Stomach (tissue), 9 donors: Measurements from ENCODE around the gene AP5Z1. TPM values are rescaled to one million over a fixed set of nuclear protein-coding genes. Genes with fewer than 3 reads are reported as not detected.

Experiments used
- DNase-seq, 2 donors: peaks; one replicate each; pipeline versions ENCODE4 v3.0.0 to v3.0.0-alpha.2; 2013 to 2019
- H3K27ac ChIP-seq, 5 donors: fragments of 200-600 bp in 4 of 5; sonication (generic) in 4 of 5; one replicate each; pipeline ENCODE4 v1.5.1; 2013 to 2019; ENCODE audit warnings: mild to moderate bottlenecking in 1 of 5, moderate library complexity in 1 of 5
- H3K27me3 ChIP-seq, 3 donors: fragments of 200-600 bp; sonication (generic); one replicate each; pipeline ENCODE4 v1.5.1; 2017 to 2019; ENCODE audit warnings: mixed run types in 1 of 3
- H3K36me3 ChIP-seq, 4 donors: fragments of 200-600 bp; sonication (generic); 1 replicate in 3 of 4; 2 replicates in 1 of 4; pipeline ENCODE4 v1.5.1; 2016 to 2019
- H3K4me1 ChIP-seq, 4 donors: fragments of 200-600 bp; sonication (generic); one replicate each; pipeline ENCODE4 v1.5.1; 2016 to 2019
- H3K4me3 ChIP-seq, 4 donors: fragments of 200-600 bp; sonication (generic) in 3 of 4; one replicate each; pipeline ENCODE4 v1.5.1; 2016 to 2019; ENCODE audit warnings: mild to moderate bottlenecking in 1 of 4
- H3K9me3 ChIP-seq, 4 donors: fragments of 200-600 bp; sonication (generic); one replicate each; pipeline ENCODE4 v1.5.1; 2016 to 2019
- CTCF ChIP-seq, 7 experiments: fragments of 450-650 bp in 4 of 7; fragments of 200-600 bp in 3 of 7; sonication (generic) in 3 of 7; IDR thresholded peaks; one replicate each; pipeline ENCODE4 v1.5.1; 2016 to 2019; ENCODE audit warnings: antibody characterized with exemption in 7 of 7, control low read depth in 2 of 7, mild to moderate bottlenecking in 1 of 7
- EP300 ChIP-seq: sonication (generic); formaldehyde crosslinking; IDR thresholded peaks from one replicate; pipeline ENCODE4 v1.6.1; 2017; ENCODE audit warnings: antibody characterized with exemption
- POLR2A ChIP-seq, 4 donors: fragments of 450-650 bp; IDR thresholded peaks; one replicate each; pipeline ENCODE4 v1.6.1; 2016; ENCODE audit warnings: antibody characterized with exemption in 4 of 4, control low read depth in 2 of 4, mild to moderate bottlenecking in 1 of 4, moderate library complexity in 1 of 4
- POLR2AphosphoS5 ChIP-seq, 3 donors: sonication (generic); formaldehyde crosslinking; IDR thresholded peaks; one replicate each; pipeline ENCODE4 v1.6.1; 2016; ENCODE audit warnings: antibody characterized with exemption in 3 of 3
- WGBS, 5 donors: extraction: QIAGEN DNeasy Blood & Tissue Kit in 3 of 5; methylation state at CpG; one replicate each; pipeline versions ENCODE4 v1.1.5 to v1.1.7; 2013 to 2018; 5-methylcytosine and 5-hydroxymethylcytosine counted together
- intact Hi-C: fragments of 100-400 bp; cut with DNase I; formaldehyde crosslinking; loops from one replicate; pipeline ENCODE4 v1.15.1; 2023; ENCODE audit warnings: low total_unique reads
- polyA plus RNA-seq, 3 donors: library from polyadenylated mRNA; stranded (reverse); fragments of 200-250 nt; gene quantifications; one replicate each; pipeline ENCODE4 v1.2.3, GENCODE V29; 2013
- total RNA-seq, 5 donors: library from RNA; depleted of rRNA; stranded (reverse); fragments of >200 nt; gene quantifications; one replicate each; pipeline versions ENCODE4 v1.1.0 to v1.2.3, GENCODE V29; 2014 to 2016
- donor health status: healthy with polysubstance abuse.
- donor health status: Bipolar disorder and iron deficiency.
- donor health status: healthy.

The AP5Z1 gene
- total and polyA plus RNA-seq, 8 donors: 11.6 to 140 (median 42.3) TPM

- Histone ChIP-seq H3K27ac (no peak overlapping the region), H3K9me3 (no peaks in the 10 kb centered on the region), H3K27me3 (no peaks in the 10 kb centered on the region), H3K4me3 (no peak overlapping the region), H3K4me1 (peaks cover 0 to 10% (median 6%) of the 10 kb centered on the region in 4 donors), H3K36me3 (peaks cover 88 to 100% (median 97%) of the 10 kb centered on the region in 4 donors)
- no peak for TF ChIP-seq EP300
- no peak for TF ChIP-seq CTCF (IDR thresholded peaks at IDR 0.05)
- no peak for TF ChIP-seq POLR2AphosphoS5 (IDR thresholded peaks at IDR 0.05)
- no peak for TF ChIP-seq POLR2A (IDR thresholded peaks at IDR 0.05)
- DNase-seq: no peak
- intact Hi-C loops: no loop called here
- 82 to 92% (median 89%) methylated on average over 15 to 17 of the region's 17 CpGs for WGBS, 5 donors
Observed at GRCh38 chr7:4787541-4787940, 12.1 kb downstream of the AP5Z1 start.

GRCh38 chr7:4787947-4788626, 12.7 kb downstream of the AP5Z1 start:
- WGBS, 5 donors: 65 to 88% (median 85%) methylated on average over 7 to 23 of the region's 23 CpGs
- no peaks in the 10 kb centered on the region for H3K9me3 ChIP-seq
- intact Hi-C loops: no loop called here
- peaks cover 5 to 16% (median 11%) of the 10 kb centered on the region in 4 donors for H3K4me1 ChIP-seq
- no peak overlapping the region for H3K27ac ChIP-seq
- H3K27me3 ChIP-seq: no peaks in the 10 kb centered on the region
- H3K4me3 ChIP-seq: no peak overlapping the region
- DNase-seq: no peak
- H3K36me3 ChIP-seq: peaks cover 82 to 99% (median 93%) of the 10 kb centered on the region in 4 donors
- no peak for TF ChIP-seq POLR2A (IDR thresholded peaks at IDR 0.05)
- TF ChIP-seq CTCF (IDR thresholded peaks at IDR 0.05): no peak
- TF ChIP-seq POLR2AphosphoS5 (IDR thresholded peaks at IDR 0.05): no peak
- TF ChIP-seq EP300: no peak

GRCh38 chr7:4788627-4789189, 13.3 kb downstream of the AP5Z1 start:
- intact Hi-C loops: no loop called here
- H3K27ac ChIP-seq: no peak overlapping the region
- no peak overlapping the region for H3K4me3 ChIP-seq
- H3K36me3 ChIP-seq: peaks cover 77 to 93% (median 87%) of the 10 kb centered on the region in 4 donors
- no peaks in the 10 kb centered on the region for H3K9me3 ChIP-seq
- peaks cover 5 to 20% (median 11%) of the 10 kb centered on the region in 4 donors for H3K4me1 ChIP-seq
- TF ChIP-seq POLR2A (IDR thresholded peaks at IDR 0.05) (no peak), CTCF (IDR thresholded peaks at IDR 0.05) (no peak)
- WGBS, 5 donors: 90 to 97% (median 95%) methylated on average over 6 to 27 of the region's 27 CpGs
- DNase-seq: no peak
- no peaks in the 10 kb centered on the region for H3K27me3 ChIP-seq

- 91 to 96% (median 94%) methylated on average over 18 to 26 of the region's 26 CpGs for WGBS, 5 donors
- TF ChIP-seq EP300 (no peak), POLR2AphosphoS5 (IDR thresholded peaks at IDR 0.05) (no peak), CTCF (IDR thresholded peaks at IDR 0.05) (no peak), POLR2A (IDR thresholded peaks at IDR 0.05) (no peak)
Observed at GRCh38 chr7:4789194-4790077, 14.0 kb downstream of the AP5Z1 start.

More at GRCh38 chr7:4789194-4790077, 14.0 kb downstream of the AP5Z1 start:
- peaks cover 5 to 20% (median 11%) of the 10 kb centered on the region in 4 donors for H3K4me1 ChIP-seq
- no peak for DNase-seq
- no peak overlapping the region for H3K4me3 ChIP-seq
- intact Hi-C loops: no loop called here
- no peak overlapping the region for H3K27ac ChIP-seq
- peaks cover 70 to 86% (median 80%) of the 10 kb centered on the region in 4 donors for H3K36me3 ChIP-seq
- H3K27me3 ChIP-seq: no peaks in the 10 kb centered on the region
- no peaks in the 10 kb centered on the region for H3K9me3 ChIP-seq
